Mucosa of stomach (tissue), 1 donor: Measurements from ENCODE around the gene CADM2.

Source experiments
- H3K27me3 ChIP-seq: one replicate; pipeline ENCODE4 v1.7.0; 2013; ENCODE audit warnings: mild to moderate bottlenecking, low read length; ENCODE audit not compliant: control insufficient read depth, insufficient read depth
- H3K36me3 ChIP-seq: one replicate; pipeline ENCODE4 v1.7.0; 2013; ENCODE audit warnings: low read length; ENCODE audit not compliant: control insufficient read depth, insufficient read depth
- H3K4me1 ChIP-seq: one replicate; pipeline ENCODE4 v1.7.0; 2013; ENCODE audit warnings: mild to moderate bottlenecking, low read length; ENCODE audit not compliant: control insufficient read depth, insufficient read depth
- H3K4me3 ChIP-seq: one replicate; pipeline ENCODE4 v1.7.0; 2013; ENCODE audit warnings: low read length
- H3K9ac ChIP-seq: one replicate; pipeline ENCODE4 v1.7.0; 2013; ENCODE audit warnings: mild to moderate bottlenecking, low read length, moderate library complexity
- H3K9me3 ChIP-seq: one replicate; pipeline ENCODE4 v1.7.0; 2013; ENCODE audit warnings: mild to moderate bottlenecking, low read length, moderate library complexity; ENCODE audit not compliant: control insufficient read depth
- donor health status: Pancreatic carcinoma.

The CADM2 gene

GRCh38 chr3:85838921-85839320, 880.1 kb downstream of the CADM2 start:
- H3K4me3 ChIP-seq, result no peak overlapping the region
- no peaks in the 10 kb centered on the region for H3K27me3 ChIP-seq
- H3K4me1 ChIP-seq, result no peaks in the 10 kb centered on the region

GRCh38 chr3:85842081-85842480, 883.3 kb downstream of the CADM2 start:
- Histone ChIP-seq H3K36me3 (no peaks in the 10 kb centered on the region), H3K9ac (no peak overlapping the region), H3K9me3 (no peaks in the 10 kb centered on the region), H3K27me3 (no peaks in the 10 kb centered on the region), H3K4me1 (no peaks in the 10 kb centered on the region), H3K4me3 (no peak overlapping the region)

More at GRCh38 chr3:85838921-85839320, 880.1 kb downstream of the CADM2 start:
- Histone ChIP-seq H3K9ac (no peak overlapping the region), H3K36me3 (no peaks in the 10 kb centered on the region), H3K9me3 (no peaks in the 10 kb centered on the region)

GRCh38 chr3:85846940-85847339, 888.2 kb downstream of the CADM2 start:
- Histone ChIP-seq H3K9me3 (no peaks in the 10 kb centered on the region), H3K27me3 (no peaks in the 10 kb centered on the region), H3K4me3 (no peak overlapping the region), H3K9ac (no peak overlapping the region), H3K4me1 (no peaks in the 10 kb centered on the region), H3K36me3 (no peaks in the 10 kb centered on the region)

GRCh38 chr3:85851071-85851470, 892.3 kb downstream of the CADM2 start:
- Histone ChIP-seq H3K27me3 (no peaks in the 10 kb centered on the region), H3K4me3 (no peak overlapping the region), H3K4me1 (no peaks in the 10 kb centered on the region), H3K9me3 (no peaks in the 10 kb centered on the region), H3K36me3 (no peaks in the 10 kb centered on the region), H3K9ac (no peak overlapping the region)

- Histone ChIP-seq H3K9me3 (no peaks in the 10 kb centered on the region), H3K36me3 (no peaks in the 10 kb centered on the region), H3K9ac (no peak overlapping the region), H3K4me3 (no peak overlapping the region), H3K27me3 (no peaks in the 10 kb centered on the region), H3K4me1 (no peaks in the 10 kb centered on the region)
Measured at GRCh38 chr3:85853805-85854204, 895.0 kb downstream of the CADM2 start.

- H3K9me3 ChIP-seq, result no peaks in the 10 kb centered on the region
Measured at GRCh38 chr3:85862893-85863455, 904.2 kb downstream of the CADM2 start.

GRCh38 chr3:85864896-85865295, 906.1 kb downstream of the CADM2 start:
- no peaks in the 10 kb centered on the region for H3K9me3 ChIP-seq
- H3K9ac ChIP-seq, result no peak overlapping the region

More at GRCh38 chr3:85862893-85863455, 904.2 kb downstream of the CADM2 start:
- no peaks in the 10 kb centered on the region for H3K27me3 ChIP-seq
- no peak overlapping the region for H3K9ac ChIP-seq
- H3K4me1 ChIP-seq, result no peaks in the 10 kb centered on the region
- no peaks in the 10 kb centered on the region for H3K36me3 ChIP-seq
- no peak overlapping the region for H3K4me3 ChIP-seq

GRCh38 chr3:85867072-85867471, 908.3 kb downstream of the CADM2 start:
- Histone ChIP-seq H3K9me3 (no peaks in the 10 kb centered on the region), H3K9ac (no peak overlapping the region), H3K4me3 (no peak overlapping the region), H3K36me3 (no peaks in the 10 kb centered on the region), H3K27me3 (no peaks in the 10 kb centered on the region), H3K4me1 (no peaks in the 10 kb centered on the region)

More at GRCh38 chr3:85864896-85865295, 906.1 kb downstream of the CADM2 start:
- no peaks in the 10 kb centered on the region for H3K27me3 ChIP-seq
- no peaks in the 10 kb centered on the region for H3K4me1 ChIP-seq
- H3K36me3 ChIP-seq, result no peaks in the 10 kb centered on the region
- no peak overlapping the region for H3K4me3 ChIP-seq

GRCh38 chr3:85875589-85875988, 916.8 kb downstream of the CADM2 start:
- Histone ChIP-seq H3K9ac (no peak overlapping the region), H3K4me3 (no peak overlapping the region), H3K4me1 (no peaks in the 10 kb centered on the region), H3K9me3 (no peaks in the 10 kb centered on the region), H3K27me3 (no peaks in the 10 kb centered on the region), H3K36me3 (no peaks in the 10 kb centered on the region)

- H3K4me3 ChIP-seq, result no peak overlapping the region
- H3K27me3 ChIP-seq, result no peaks in the 10 kb centered on the region
- H3K9ac ChIP-seq, result no peak overlapping the region
- H3K36me3 ChIP-seq, result no peaks in the 10 kb centered on the region
- no peaks in the 10 kb centered on the region for H3K9me3 ChIP-seq
- H3K4me1 ChIP-seq, result no peaks in the 10 kb centered on the region
Measured at GRCh38 chr3:85877631-85878030, 918.8 kb downstream of the CADM2 start.

GRCh38 chr3:85881833-85882393, 923.1 kb downstream of the CADM2 start:
- Histone ChIP-seq H3K36me3 (no peaks in the 10 kb centered on the region), H3K27me3 (no peaks in the 10 kb centered on the region), H3K9me3 (no peaks in the 10 kb centered on the region), H3K4me1 (no peaks in the 10 kb centered on the region), H3K4me3 (no peak overlapping the region), H3K9ac (no peak overlapping the region)

GRCh38 chr3:85890043-85890555, 931.3 kb downstream of the CADM2 start:
- Histone ChIP-seq H3K4me1 (no peaks in the 10 kb centered on the region), H3K9ac (no peak overlapping the region), H3K27me3 (no peaks in the 10 kb centered on the region), H3K9me3 (no peaks in the 10 kb centered on the region), H3K4me3 (no peak overlapping the region), H3K36me3 (no peaks in the 10 kb centered on the region)
